DMS53 (cell line): ENCODE data around the gene MAST1.
"Not testable (repeated sequence)": the region's sequence is repeated elsewhere in the genome, so short reads cannot be mapped to it uniquely, and the experiment has no call there.

Experiments used
- DNase-seq: peaks from one replicate; lab custom pipeline; 2025; lab: John Stamatoyannopoulos, UW

MAST1 gene

DNA sequence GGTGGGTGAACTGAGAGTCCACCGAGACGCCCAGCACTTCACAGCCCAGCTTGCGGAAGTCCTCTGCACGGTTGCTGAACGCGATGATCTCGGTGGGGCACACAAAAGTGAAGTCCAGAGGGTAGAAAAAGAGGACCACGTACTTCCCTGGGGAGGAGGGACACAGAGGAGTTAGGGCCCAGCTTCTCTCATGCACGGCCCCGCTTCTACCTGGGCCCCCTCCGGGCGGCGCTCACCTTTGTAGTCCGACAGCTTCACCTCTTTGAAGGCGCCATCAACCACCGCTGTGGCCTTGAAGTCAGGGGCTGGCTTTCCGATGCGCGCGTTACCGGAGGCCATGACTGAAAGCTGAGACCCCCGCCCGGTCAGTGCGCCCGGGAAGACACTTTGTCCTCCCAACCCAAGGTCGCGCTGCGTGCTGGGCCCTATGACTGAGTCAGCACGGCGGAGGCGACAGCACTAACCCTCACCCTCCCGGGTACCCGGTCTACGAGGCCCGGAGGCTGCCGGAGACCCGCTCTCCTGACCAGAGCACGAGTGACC is 37.3 kb upstream of the MAST1 start:
- peak; percentile 58 for DNase-seq

GRCh38 chr19:12801466-12802266 is 36.6 kb upstream of the MAST1 start, which contains the start of the genes PRDX2 and THSD8:
TSS of gene PRDX2 (minus strand) at chr19:12801800. CDS start at chr19:12801261, 539 bp downstream.
TSS of gene THSD8 (plus strand) at chr19:12802069. CDS start at chr19:12802072, 3 bp downstream.
- peak; percentile 92 for DNase-seq

DNA sequence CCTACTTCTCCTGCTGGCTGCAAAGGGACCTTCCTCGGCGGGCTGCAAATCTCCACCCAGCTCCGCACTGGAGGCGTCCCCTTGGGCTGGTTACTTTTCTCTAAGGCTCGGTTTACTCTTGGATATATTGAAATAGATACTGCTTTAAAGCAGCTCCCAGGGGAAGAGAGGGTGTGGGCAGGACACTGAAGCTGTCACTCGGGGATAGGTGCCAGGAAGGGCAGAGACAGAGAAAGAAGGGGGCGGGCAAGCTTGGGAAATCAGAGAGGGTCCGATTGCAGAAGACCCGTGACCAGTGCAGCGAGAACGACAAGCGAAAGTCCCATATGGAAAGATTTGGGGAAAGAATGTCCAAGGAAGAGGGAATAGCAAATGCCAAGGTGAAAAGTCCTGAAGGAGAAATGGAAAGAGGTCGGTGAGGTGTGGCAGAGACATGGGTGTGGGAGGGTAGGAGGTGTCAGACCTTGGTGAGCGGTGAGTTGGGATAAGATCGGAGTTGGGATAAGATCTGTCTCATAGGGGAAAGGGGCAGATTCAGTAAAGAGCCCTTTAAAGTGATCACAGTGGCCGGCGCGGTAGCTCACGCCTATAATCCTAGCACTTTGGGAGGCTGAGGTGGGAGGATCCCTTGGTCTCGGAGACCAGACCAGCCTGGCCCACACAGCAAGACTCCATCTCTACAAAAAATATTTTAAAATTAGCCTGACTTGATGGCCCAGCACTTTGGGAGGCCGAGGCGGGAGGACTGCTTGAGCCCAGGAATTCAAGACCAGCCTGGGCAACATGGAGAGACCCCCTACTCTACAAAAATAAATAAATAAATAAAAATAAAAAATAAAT is 35.8 kb upstream of the MAST1 start:
- DNase-seq: no peak

DNA sequence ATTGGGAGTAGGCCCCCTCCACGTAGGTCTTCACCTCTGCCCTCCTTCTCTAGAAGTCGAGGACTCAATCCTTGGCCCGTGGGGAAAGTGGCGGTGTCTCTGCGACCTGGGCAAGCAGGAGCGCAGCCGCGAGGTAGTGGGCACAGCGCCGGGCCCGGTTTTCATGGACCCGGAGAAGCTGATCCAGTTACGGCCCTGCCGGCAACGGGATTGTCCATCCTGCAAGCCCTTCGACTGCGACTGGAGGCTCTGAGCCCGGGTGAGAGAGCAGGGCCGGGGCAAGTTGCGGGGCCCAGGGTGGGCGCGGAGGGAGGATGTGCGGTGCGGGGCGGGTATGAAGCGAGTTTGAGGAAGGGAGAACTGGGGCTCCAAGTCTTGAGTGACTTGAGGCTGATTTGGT is 34.3 kb upstream of the MAST1 start:
- DNase-seq: no peak

DNA sequence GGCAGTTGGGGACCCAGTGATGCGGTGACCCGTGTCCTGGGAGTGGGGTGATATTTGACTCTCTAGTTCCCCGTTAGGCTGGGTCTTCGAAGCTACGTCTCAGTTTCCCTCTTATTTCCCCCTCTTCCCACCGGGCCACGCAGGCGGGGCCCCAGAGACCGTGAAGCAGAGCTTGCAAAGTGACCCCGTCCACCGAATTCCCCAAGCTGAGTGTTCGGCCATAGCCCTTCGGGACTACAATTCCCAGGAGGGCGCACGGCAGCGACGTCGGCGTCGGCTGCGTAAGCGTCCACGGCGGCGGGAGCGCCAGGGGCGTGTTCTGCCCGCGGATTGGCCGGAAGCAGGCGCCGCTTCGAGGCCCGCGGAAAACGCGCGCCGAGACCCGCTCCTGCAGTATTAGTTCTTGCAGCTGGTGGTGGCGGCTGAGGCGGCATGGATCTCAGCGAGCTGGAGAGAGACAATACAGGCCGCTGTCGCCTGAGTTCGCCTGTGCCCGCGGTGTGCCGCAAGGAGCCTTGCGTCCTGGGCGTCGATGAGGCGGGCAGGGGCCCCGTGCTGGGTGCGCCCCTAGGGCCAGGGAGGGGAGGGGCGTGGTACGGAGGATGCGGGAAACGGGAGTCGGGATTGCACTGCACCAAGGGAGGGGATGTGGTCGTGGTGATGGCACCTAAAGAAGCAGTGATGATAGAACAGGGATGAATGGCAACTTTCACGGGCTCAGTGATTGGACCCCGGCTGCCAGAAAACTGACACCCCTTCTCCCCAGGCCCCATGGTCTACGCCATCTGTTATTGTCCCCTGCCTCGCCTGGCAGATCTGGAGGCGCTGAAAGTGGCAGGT is 31.9 kb upstream of the MAST1 start, which contains the start of gene RNASEH2A:
Gene RNASEH2A (plus strand): TSS at position 343 of the 840 bp plus-strand sequence. CDS start 90 bp downstream, at position 433.
- DNase-seq: peak; percentile 95

DNA sequence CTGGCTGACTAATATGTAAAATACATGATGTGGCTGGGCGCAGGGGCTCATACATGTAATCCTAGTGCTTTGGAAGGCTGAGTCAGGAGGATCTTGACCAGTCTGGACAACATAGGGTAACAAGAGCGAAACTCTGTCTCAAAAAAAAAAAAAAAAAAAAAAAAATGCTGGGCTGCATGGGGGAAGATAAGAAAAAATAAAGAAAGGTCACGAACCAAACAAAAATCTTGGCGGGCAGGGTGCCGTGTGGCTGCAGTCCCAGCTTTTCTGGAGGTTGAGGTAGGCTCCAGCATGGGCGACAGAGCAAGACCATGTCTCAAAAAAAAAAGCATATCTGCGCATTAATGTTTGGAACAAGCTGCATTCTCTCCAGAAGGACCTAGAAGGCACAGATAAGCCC is 23.2 kb upstream of the MAST1 start:
- DNase-seq: no peak

DNA sequence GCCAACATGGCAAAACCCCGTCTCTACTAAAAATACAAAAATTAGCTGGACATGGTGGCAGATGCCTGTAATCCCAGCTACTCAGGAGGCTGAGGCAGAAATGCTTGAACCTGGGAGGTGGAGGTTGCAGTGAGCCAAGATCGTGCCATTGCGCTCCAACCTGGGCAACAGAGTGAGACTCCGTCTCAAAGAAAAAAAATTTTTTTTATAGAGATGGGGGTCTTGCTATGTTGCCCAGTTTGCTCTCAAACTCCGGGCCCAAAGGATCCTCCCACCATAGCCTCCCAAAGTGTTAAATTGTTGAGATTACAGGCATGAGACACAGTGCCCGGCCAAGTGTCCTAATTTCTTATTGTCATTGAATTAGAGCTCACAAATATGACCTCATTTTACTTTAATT is 21.1 kb upstream of the MAST1 start:
- DNase-seq: not testable (repeated sequence)

DNA sequence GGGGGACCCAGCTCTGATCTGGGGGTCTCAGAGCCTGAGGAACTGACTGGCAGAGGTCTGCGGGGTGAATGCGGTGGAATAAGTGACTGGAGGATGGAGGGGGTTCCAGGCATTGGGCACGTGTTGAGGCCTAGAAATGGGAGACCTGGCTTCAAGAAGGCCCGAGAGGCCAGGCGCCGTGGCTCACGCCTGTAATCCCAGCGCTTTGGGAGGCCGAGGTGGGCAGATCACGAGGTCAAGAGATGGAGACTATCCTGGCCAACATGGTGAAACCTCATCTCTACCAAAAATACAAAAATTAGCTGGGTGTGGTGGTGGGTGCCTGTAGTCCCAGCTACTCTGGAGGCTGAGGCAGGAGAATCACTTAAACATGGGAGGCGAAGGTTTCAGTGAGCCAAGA is 20.5 kb upstream of the MAST1 start:
- DNase-seq: not testable (repeated sequence)

DNA sequence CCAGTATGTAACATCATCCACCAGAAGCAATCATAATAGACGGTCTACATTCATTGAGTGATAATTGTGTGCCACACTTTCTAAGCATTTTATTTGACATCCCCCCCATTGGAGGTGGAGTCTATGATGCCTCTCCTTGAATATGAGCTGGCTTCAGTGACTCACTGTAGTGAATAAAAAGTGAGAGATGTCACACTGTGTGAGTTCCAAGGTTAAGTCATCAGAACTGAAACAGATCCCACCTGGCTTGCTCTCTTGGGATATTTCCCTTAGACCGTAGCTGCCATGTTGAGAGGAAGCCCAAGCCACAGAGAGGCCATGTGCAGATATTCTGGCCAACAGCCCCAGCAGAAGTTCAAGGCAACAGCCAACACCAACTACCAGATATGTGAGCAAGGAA is 16.6 kb upstream of the MAST1 start:
- DNase-seq: peak; percentile 29

DNA sequence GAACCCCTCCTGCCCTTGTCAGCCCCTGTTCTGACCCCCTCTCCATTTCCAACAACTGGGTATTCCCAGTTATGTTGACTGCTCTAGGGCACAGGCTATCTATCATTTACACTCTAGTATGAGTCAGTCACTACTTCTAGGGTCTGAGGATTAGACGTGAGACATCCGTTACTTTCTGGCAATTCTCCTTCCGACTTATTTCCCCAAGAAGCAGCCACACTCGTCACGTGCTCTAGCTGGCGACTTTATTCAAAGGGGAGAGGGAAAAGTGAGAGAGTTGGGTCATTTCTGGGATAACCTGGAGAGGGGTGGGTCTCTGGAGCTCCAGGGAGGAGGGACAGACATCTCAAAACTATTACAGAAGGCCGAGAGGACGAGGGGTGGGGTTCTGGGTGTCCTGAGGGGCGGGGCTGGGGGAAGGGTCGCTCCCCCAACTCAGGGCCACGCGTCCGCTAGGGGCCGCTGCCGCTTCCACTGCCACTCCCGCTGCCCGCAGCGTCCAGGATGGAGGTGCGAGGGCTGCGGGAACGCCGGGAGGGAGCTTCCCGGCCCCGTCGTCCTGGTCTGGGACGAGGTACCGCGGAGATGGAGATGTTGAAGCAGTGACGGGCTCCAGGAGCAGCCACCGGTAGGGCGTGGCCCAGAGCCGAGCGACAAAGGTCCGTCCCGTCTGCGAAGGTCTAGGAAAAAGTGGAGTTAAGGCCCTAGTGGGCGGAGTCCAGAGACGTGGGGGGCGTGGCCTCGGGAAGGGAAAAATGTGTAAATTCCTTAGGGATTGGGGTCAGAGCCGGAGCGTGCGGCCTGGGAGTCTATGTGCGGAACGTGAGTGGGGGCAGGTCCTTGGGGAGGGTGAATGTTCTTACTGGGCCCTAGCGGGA is 12.8 kb upstream of the MAST1 start:
- DNase-seq: peak; percentile 72

GRCh38 chr19:12828494-12828893 is 9.8 kb upstream of the MAST1 start:
- peak; percentile 73 for DNase-seq

GRCh38 chr19:12833418-12833737 is 4.9 kb upstream of the MAST1 start:
- DNase-seq: peak; percentile 50

DNA sequence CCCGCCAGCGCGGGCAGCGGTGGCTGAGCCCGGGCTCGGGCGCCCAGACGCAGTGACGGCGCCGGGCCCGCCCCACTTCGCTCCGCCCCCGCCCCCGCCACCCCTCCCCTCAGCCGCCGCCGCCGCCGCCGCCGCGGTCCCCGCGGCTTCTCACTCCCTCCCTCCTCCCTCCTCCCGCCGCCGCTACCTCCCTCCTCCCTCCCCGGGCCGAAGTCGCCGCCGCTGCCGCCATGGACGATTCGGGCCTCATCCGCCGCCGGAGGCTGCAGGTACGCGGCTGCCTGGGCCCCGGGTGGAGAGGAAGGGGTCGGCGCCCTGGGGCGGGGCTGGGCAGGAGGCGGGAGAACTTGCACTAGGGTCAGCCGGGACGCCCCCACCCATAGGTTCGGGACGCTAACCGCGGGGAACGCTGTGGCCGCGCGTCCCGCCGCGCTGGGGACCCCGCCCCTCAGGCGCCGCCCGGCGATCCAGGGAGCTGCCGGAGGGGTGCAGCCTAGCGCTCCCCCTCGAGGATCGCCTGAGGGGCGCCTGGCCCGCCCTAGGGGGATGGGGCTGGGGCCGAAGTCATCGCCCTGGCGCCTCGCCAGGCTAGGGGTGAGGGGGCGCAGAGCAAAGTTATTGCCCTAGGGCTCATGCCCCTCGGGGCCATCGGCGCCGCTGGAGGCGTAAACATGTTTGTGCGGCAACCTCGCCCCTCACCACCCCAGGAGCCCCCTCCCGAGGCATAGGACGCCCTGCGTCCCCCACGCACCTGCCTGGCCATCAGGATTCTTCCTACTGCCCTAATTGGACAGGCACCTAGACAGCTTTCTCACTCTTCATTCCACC is 4.4 kb upstream of the MAST1 start:
- DNase-seq: peak; percentile 79

GRCh38 chr19:12834566-12834943 is 3.8 kb upstream of the MAST1 start, which contains the start of gene RTBDN:
TSS of gene RTBDN (minus strand) at chr19:12834579. CDS start at chr19:12829979, 4,600 bp downstream.
- DNase-seq: peak; percentile 53

DNA sequence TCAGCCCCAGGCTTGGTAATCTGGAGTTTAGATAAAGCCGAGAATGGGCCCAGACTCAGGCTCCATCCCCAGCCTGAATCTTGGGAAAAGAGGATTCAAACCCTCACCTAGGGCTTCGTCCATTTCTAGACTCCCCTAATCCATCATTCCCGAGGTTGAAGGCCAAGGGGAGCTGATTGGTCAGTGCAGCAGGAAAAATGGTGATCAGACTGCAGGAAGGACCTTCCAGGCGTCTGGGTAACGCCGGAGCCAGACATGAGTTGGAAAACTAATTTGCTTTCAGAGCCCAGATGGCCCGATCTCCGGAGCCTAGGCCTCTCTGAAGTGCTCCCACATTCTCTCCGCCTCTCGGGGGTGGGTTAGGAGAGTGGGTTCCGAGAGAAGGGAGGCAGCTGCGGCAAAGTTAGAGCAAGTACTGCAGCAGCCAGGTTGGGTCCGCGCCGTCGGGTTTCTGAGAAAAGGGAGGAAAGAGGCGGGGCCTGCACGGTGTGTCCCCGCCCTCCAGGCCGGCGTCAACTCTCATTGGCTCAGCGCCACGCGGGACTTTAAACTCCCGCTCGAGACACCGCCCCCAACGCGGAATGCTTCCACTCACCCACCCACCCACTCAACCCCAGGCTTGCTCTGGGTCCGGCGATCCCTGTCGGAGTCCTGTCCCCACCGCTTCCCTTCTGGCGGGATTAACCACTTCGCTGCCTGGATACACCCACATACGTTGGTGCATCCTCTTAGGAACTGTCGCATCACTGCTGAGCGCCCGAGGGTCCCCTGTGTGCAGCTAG is 3.1 kb upstream of the MAST1 start:
- peak; percentile 78 for DNase-seq

DNA sequence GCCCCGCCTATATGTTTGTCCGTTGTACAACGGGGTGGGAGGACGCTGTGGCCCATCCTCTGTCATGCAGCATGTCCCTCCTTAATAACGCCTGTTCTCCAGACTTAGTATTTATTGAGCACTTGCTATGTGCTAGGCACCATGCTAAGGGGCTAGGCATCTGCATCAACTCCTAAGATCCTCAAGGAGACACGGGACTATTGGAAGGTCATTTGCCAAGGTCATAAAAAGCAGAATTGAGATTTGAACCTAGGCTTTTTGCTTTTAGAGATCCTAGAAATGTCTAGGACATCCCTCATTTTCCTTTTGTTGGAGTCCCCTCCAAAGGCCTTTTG is 1.8 kb upstream of the MAST1 start:
- DNase-seq: no peak

DNA sequence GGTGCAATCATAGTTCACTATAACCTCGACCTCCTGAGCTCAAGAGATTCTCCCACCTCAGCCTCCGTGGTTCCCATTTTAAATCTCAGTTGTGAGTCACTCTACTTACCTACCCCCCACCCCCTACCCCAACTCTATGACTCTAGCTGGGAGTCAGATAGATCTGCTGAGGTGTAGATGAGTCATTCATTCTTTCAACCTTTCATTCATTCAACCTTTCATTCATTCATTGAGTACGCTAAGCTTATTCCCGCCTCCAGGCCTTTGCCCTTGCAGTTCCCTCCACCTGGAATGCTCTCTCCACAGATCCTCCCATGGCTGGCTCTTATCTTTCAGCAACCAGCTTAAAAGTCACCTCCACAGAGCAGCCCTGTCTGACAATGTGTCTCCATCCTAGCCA is 1.1 kb upstream of the MAST1 start:
- no peak for DNase-seq

DNA sequence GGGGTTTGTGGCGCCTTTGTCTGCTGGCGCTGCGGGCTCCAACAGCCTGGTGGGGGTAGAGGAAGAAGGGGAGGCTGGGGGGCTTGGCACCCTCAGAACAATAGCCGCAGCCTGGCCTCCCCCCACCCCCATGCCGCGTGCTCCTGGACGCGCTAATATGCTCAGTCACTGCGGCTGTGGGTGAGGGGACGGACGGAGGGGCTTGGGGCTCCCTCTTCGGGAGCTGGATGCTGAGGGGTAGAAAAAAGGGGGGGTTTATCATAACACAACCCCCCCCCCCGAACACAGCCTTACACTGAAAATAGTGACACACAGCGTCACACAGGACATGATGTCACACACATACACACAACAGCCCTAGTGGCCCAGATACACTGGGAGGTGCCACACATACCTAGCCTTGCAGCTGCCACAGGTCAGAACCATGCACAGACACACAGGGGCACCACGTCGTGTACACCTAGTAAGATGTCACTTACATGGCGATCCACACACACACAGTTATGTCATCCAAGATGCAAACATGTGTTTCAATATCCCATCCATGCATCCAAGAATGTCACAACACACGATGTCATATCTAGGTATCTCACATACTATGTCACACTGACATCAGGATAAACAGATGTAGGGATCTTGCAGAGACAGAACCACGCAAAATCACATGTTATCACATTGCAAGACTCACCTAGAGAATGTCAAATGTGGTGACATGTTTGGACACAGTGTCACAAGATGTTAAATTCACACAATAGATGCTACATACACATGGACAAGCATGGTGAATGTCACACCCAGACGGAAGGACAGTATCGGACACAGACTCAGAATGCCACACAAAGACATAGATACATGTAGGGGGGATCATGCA is 806 bp downstream of the MAST1 start:
- DNase-seq: peak; percentile 70
